Heart left ventricle (tissue), 16 donors: ENCODE measurements around the gene EVL. TPM values are rescaled to one million over a fixed set of nuclear protein-coding genes. Genes with fewer than 3 reads are reported as not detected.
A peak's percentile ranks its signal among the peaks of the same experiment; 100 is the strongest.

Source experiments
- ATAC-seq, 4 donors: fragments of 200-7000 bp; cut with Tn5 transposase; one replicate each; pipeline ENCODE4 v1.9.1; 2020 to 2022; ENCODE audit warnings: moderate library complexity in 4 of 4, mild to moderate bottlenecking in 3 of 4, moderate number of reproducible peaks in 1 of 4
- DNase-seq, 5 donors: peaks; one replicate each; pipeline ENCODE4 v3.0.0-alpha.2; 2020
- H3K27ac ChIP-seq, 12 donors: fragments of 200-600 bp; sonication (generic) in 4 of 12; one replicate each; pipeline versions ENCODE4 v1.5.0 to v1.8.0; 2016 to 2022; ENCODE audit warnings: mild to moderate bottlenecking in 2 of 12
- H3K27me3 ChIP-seq, 9 donors: fragments of 200-600 bp; sonication (generic) in 2 of 9; one replicate each; pipeline versions ENCODE4 v1.5.1 to v1.8.0; 2016 to 2022; ENCODE audit warnings: mild to moderate bottlenecking in 3 of 9
- H3K36me3 ChIP-seq, 9 donors: fragments of 200-600 bp; sonication (generic) in 2 of 9; one replicate each; pipeline versions ENCODE4 v1.5.0 to v1.8.0; 2018 to 2022; ENCODE audit warnings: mild to moderate bottlenecking in 2 of 9
- H3K4me1 ChIP-seq, 12 donors: fragments of 200-600 bp; sonication (generic) in 4 of 12; one replicate each; pipeline versions ENCODE4 v1.5.0 to v1.8.0; 2016 to 2022; ENCODE audit warnings: mild to moderate bottlenecking in 3 of 12
- H3K4me3 ChIP-seq, 12 donors: fragments of 200-600 bp; sonication (generic) in 4 of 12; one replicate each; pipeline versions ENCODE4 v1.5.0 to v1.8.0; 2017 to 2022; ENCODE audit warnings: mild to moderate bottlenecking in 9 of 12, moderate library complexity in 4 of 12
- H3K9me3 ChIP-seq, 12 donors: fragments of 200-600 bp; sonication (generic) in 4 of 12; one replicate each; pipeline versions ENCODE4 v1.5.0 to v1.8.0; 2016 to 2022; ENCODE audit warnings: mild to moderate bottlenecking in 1 of 12
- CTCF ChIP-seq, 12 donors: fragments of 200-600 bp; sonication (generic) in 4 of 12; IDR thresholded peaks; one replicate each; pipeline versions ENCODE4 v1.5.0 to v1.8.0; 2018 to 2022; ENCODE audit warnings: antibody characterized with exemption in 12 of 12, mild to moderate bottlenecking in 5 of 12
- POLR2A ChIP-seq, 2 donors: fragments of 450-650 bp; IDR thresholded peaks; one replicate each; pipeline ENCODE4 v1.6.1; 2017; ENCODE audit warnings: antibody characterized with exemption in 2 of 2, mild to moderate bottlenecking in 2 of 2, moderate library complexity in 2 of 2
- WGBS, 4 donors: extraction: QIAGEN DNeasy Blood & Tissue Kit in 2 of 4; methylation state at CpG; one replicate each; pipeline versions ENCODE4 v1.1.5 to v1.1.7; 2013 to 2018; 5-methylcytosine and 5-hydroxymethylcytosine counted together
- intact Hi-C, 10 donors: fragments of 100-400 bp; cut with DNase I; formaldehyde crosslinking; loops; one replicate each; pipeline versions ENCODE4 v1.11.1 to v1.14.2; 2022
- polyA plus RNA-seq, 2 donors: library from polyadenylated mRNA; stranded (reverse); fragments of 200-250 nt; gene quantifications; one replicate each; pipeline ENCODE4 v1.2.3, GENCODE V29; 2013
- total RNA-seq, 9 donors: library from RNA; depleted of rRNA in 2 of 9; stranded (reverse); fragments of >200 nt in 2 of 9; fragmentation: NEBNext Ultra II Directional in 3 of 9; extraction: Animal tissue kit (Norgen Biotek cat#: 25700) in 3 of 9; gene quantifications; one replicate each; pipeline versions ENCODE4 v1.1.0 to v1.2.4, GENCODE V29; 2016 to 2023
- donor health status: ischemic (EF 13 %, LVEDD 7.1; RV severe dilation, severe dysfunction).
- donor health status: healthy with polysubstance abuse.
- donor health status: DM: no; HTN: yes; CAD: no.
- donor health status: DM: no; HTN: no; CAD: no.
- donor health status: ischemic (EF 25% LVEDD 6.9; RV normal size, moderate dysfunction).
- donor health status: ischemic (EF 25% LVEDD 5.7; RV mildly dilated, moderate dysfunction).
- donor health status: healthy.
- donor health status: DM: yes; HTN: yes; CAD: no.
- donor health status: ischemic (EF 35%, LVEDD 5.7; RV mildly dilated, moderate dysfunction).
- donor health status: nonischemic (EF 11% LVEDD 7.7; RV severe dilation, severe dysfunction).
- donor health status: DM: yes; HTN: yes; CAD: no.
- donor health status: PGD.
- donor health status: ischemic (EF 29% LVEDD 5.4; RV normal size, mild dysfunction).
- donor health status: nonischemic (EF 23%, LVEDD 6.1; RV moderate dilation, normal function).

Gene EVL
- total and polyA plus RNA-seq, 11 donors: 23.8 to 116 (median 39.9) TPM

GRCh38 chr14:100037353-100037752, 27.9 kb upstream of the EVL start:
- intact Hi-C loops: loop anchor here in 1 of 10 donors (10.0 kb wide), 1 partner anchor 67 kb away; no protein-coding TSS in a partner anchor
- no peaks in the 10 kb centered on the region for H3K27me3 ChIP-seq
- DNase-seq (peak in 2 of 5 donors; percentile 18 to 40), ATAC-seq (no peak)
- H3K27ac ChIP-seq: no peak overlapping the region
- H3K36me3 ChIP-seq: no peaks in the 10 kb centered on the region
- TF ChIP-seq POLR2A (IDR thresholded peaks at IDR 0.05): no peak
- TF ChIP-seq CTCF (IDR thresholded peaks at IDR 0.05): no peak
- 63 to 69% (median 64%) methylated on average over 2 of the region's 2 CpGs for WGBS, 4 donors
- no peaks in the 10 kb centered on the region for H3K9me3 ChIP-seq
- H3K4me3 ChIP-seq: no peak overlapping the region
- peaks cover 0 to 15% (median 1%) of the 10 kb centered on the region in 12 donors for H3K4me1 ChIP-seq

GRCh38 chr14:100038065-100038464, 27.2 kb upstream of the EVL start:
- DNase-seq: no peak
- Histone ChIP-seq H3K27me3 (no peaks in the 10 kb centered on the region), H3K4me1 (peaks cover 0 to 16% (median 0%) of the 10 kb centered on the region in 12 donors), H3K9me3 (no peaks in the 10 kb centered on the region), H3K4me3 (no peak overlapping the region), H3K27ac (no peak overlapping the region), H3K36me3 (no peaks in the 10 kb centered on the region)
- TF ChIP-seq CTCF (IDR thresholded peaks at IDR 0.05) (no peak), POLR2A (IDR thresholded peaks at IDR 0.05) (no peak)
- intact Hi-C loops: loop anchor here in 1 of 10 donors (10.0 kb wide), 1 partner anchor 67 kb away; no protein-coding TSS in a partner anchor
- no peak for ATAC-seq
- WGBS, 4 donors: 85 to 88% (median 86%) methylated on average over 5 of the region's 5 CpGs

GRCh38 chr14:100039903-100040302, 25.3 kb upstream of the EVL start:
- no peak overlapping the region for H3K27ac ChIP-seq
- 93 to 96% (median 94%) methylated on average over 3 of the region's 3 CpGs for WGBS, 4 donors
- TF ChIP-seq CTCF (IDR thresholded peaks at IDR 0.05): no peak
- TF ChIP-seq POLR2A (IDR thresholded peaks at IDR 0.05): no peak
- H3K9me3 ChIP-seq: no peaks in the 10 kb centered on the region
- H3K36me3 ChIP-seq: no peaks in the 10 kb centered on the region
- peaks cover 0 to 16% (median 0%) of the 10 kb centered on the region in 12 donors for H3K4me1 ChIP-seq
- intact Hi-C loops: loop anchor here in 1 of 10 donors (10.0 kb wide), 1 partner anchor 65 kb away; no protein-coding TSS in a partner anchor
- no peak overlapping the region for H3K4me3 ChIP-seq
- no peaks in the 10 kb centered on the region for H3K27me3 ChIP-seq
- no peak for ATAC-seq
- no peak for DNase-seq

GRCh38 chr14:100041271-100041670, 24.0 kb upstream of the EVL start:
- TF ChIP-seq POLR2A (IDR thresholded peaks at IDR 0.05): no peak
- no peak for TF ChIP-seq CTCF (IDR thresholded peaks at IDR 0.05)

More at GRCh38 chr14:100041271-100041670, 24.0 kb upstream of the EVL start:
- DNase-seq: no peak
- Histone ChIP-seq H3K4me1 (peaks cover 0 to 16% (median 2%) of the 10 kb centered on the region in 12 donors), H3K4me3 (no peak overlapping the region), H3K27me3 (no peaks in the 10 kb centered on the region), H3K36me3 (no peaks in the 10 kb centered on the region), H3K9me3 (no peaks in the 10 kb centered on the region), H3K27ac (no peak overlapping the region)
- 87 to 89% (median 88%) methylated on average over 2 of the region's 2 CpGs for WGBS, 4 donors
- intact Hi-C loops: no loop called here
- no peak for ATAC-seq
